GM10847 (cell line): ENCODE measurements around the gene EIF5.
A peak's percentile ranks its signal among the peaks of the same experiment; 100 is the strongest.

Experiments
- POLR2A ChIP-seq: IDR thresholded peaks from 2 replicates; pipeline ENCODE4 v1.6.1; 2011; ENCODE audit not compliant: insufficient read length; ENCODE audit errors: extremely low read depth

The EIF5 gene

GRCh38 chr14:103367995-103368394, 34.0 kb downstream of the EIF5 start:
- TF ChIP-seq POLR2A, result no peak

- TF ChIP-seq POLR2A, result no peak
Observed at GRCh38 chr14:103370087-103370486, 36.0 kb downstream of the EIF5 start.

GRCh38 chr14:103372017-103372416, 38.0 kb downstream of the EIF5 start:
- TF ChIP-seq POLR2A, result no peak

GRCh38 chr14:103372552-103373304, 38.7 kb downstream of the EIF5 start:
- no peak for TF ChIP-seq POLR2A

- TF ChIP-seq POLR2A, result no peak
Observed at GRCh38 chr14:103374121-103374520, 40.1 kb downstream of the EIF5 start.

GRCh38 chr14:103377522-103378037, 43.5 kb downstream of the EIF5 start:
- no peak for TF ChIP-seq POLR2A

GRCh38 chr14:103378038-103378854, 44.2 kb downstream of the EIF5 start:
- no peak for TF ChIP-seq POLR2A

GRCh38 chr14:103380719-103381377, 46.8 kb downstream of the EIF5 start:
- no peak for TF ChIP-seq POLR2A

GRCh38 chr14:103382376-103382775, 48.3 kb downstream of the EIF5 start:
- TF ChIP-seq POLR2A, result no peak

GRCh38 chr14:103384450-103385151, 50.6 kb downstream of the EIF5 start:
- no peak for TF ChIP-seq POLR2A

GRCh38 chr14:103385152-103385928, 51.3 kb downstream of the EIF5 start, which contains the start of gene MARK3:
MARK3 (plus strand) TSS chr14:103385415; CDS start chr14:103386030, 615 bp downstream.
- TF ChIP-seq POLR2A, result peak; percentile 87

GRCh38 chr14:103385929-103386712, 52.1 kb downstream of the EIF5 start:
- no peak for TF ChIP-seq POLR2A

GRCh38 chr14:103386713-103387329, 52.8 kb downstream of the EIF5 start:
- no peak for TF ChIP-seq POLR2A
